ENCODE measurements around the gene COL4A2.

DNA sequence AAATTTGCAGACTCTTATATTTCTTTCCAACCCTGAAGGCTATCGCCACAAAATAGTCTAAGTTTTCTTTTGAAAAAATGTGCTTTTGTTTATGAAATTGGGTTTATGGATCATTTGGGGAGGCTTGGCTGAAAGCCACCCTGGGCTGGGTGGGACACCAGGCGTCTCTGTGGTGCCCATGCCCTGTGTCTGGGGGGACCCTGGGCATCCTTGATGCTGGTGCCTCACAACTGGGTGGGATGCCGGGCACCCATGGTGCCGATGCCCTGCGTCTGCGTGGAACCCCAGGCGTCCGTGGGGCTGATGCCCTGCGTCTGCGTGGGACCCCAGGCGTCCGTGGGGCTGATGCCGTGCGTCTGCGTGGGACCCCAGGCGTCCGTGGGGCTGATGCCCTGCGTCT is 149.5 kb downstream of the COL4A2 start:
- TF ChIP-seq, protein P1, sequence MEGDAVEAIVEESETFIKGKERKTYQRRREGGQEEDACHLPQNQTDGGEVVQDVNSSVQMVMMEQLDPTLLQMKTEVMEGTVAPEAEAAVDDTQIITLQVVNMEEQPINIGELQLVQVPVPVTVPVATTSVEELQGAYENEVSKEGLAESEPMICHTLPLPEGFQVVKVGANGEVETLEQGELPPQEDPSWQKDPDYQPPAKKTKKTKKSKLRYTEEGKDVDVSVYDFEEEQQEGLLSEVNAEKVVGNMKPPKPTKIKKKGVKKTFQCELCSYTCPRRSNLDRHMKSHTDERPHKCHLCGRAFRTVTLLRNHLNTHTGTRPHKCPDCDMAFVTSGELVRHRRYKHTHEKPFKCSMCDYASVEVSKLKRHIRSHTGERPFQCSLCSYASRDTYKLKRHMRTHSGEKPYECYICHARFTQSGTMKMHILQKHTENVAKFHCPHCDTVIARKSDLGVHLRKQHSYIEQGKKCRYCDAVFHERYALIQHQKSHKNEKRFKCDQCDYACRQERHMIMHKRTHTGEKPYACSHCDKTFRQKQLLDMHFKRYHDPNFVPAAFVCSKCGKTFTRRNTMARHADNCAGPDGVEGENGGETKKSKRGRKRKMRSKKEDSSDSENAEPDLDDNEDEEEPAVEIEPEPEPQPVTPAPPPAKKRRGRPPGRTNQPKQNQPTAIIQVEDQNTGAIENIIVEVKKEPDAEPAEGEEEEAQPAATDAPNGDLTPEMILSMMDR (IDR thresholded peaks at IDR 0.05) = no peak
- TF ChIP-seq POLR2A (IDR thresholded peaks at IDR 0.05) = no peak
